NB4 (cell line): Measurements from ENCODE around the gene TMPRSS13.
"Not testable (repeated sequence)": the region's sequence is repeated elsewhere in the genome, so short reads cannot be mapped to it uniquely, and the experiment has no call there.

Source experiments
- DNase-seq: peaks from one replicate; pipeline ENCODE4 v3.0.0; 2010; ENCODE audit warnings: low read depth
- H3K4me3 ChIP-seq: one replicate; pipeline ENCODE4 v1.5.1; 2011; ENCODE audit warnings: mild to moderate bottlenecking, low read depth, low read length, moderate library complexity
- MYC ChIP-seq: IDR thresholded peaks from 2 replicates; pipeline ENCODE4 v1.6.1; 2011; ENCODE audit warnings: low read depth, low read length
- POLR2A ChIP-seq: IDR thresholded peaks from 2 replicates; pipeline ENCODE4 v1.6.1; 2011; ENCODE audit warnings: mild to moderate bottlenecking; ENCODE audit not compliant: insufficient read length; ENCODE audit errors: extremely low read depth
- TF ChIP-seq, protein P1 (sequence below): IDR thresholded peaks from 2 replicates; pipeline ENCODE4 v1.6.1; 2011; ENCODE audit warnings: low read depth, low read length
- TF ChIP-seq, protein P2 (sequence below): IDR thresholded peaks from one replicate; pipeline ENCODE4 v1.5.1; 2012; ENCODE audit warnings: low read depth, low read length

Gene TMPRSS13

DNA sequence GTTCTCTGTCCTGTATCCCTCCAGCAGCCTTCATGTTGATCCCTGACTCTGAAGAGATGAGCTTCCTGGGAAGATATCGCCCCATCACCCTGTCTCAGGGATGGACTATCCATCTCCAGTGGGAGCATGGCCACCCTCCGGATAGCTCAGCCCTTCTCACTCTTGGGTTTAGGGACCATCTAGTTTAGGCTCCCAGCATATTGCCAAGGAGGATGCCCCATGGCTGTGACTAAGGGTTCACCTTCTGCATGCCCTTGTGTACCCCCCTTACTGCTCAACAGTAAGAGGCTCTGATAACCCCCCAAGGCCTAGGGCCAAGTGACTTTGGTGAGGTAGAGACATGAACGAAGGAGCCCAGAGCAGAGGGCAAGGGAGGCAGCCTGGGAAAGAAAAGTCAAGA, 1.3 kb downstream of the TMPRSS13 start:
- TF ChIP-seq, protein P1, sequence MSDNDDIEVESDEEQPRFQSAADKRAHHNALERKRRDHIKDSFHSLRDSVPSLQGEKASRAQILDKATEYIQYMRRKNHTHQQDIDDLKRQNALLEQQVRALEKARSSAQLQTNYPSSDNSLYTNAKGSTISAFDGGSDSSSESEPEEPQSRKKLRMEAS: no peak
- TF ChIP-seq MYC: no peak
- TF ChIP-seq POLR2A: no peak
- TF ChIP-seq, protein P2, sequence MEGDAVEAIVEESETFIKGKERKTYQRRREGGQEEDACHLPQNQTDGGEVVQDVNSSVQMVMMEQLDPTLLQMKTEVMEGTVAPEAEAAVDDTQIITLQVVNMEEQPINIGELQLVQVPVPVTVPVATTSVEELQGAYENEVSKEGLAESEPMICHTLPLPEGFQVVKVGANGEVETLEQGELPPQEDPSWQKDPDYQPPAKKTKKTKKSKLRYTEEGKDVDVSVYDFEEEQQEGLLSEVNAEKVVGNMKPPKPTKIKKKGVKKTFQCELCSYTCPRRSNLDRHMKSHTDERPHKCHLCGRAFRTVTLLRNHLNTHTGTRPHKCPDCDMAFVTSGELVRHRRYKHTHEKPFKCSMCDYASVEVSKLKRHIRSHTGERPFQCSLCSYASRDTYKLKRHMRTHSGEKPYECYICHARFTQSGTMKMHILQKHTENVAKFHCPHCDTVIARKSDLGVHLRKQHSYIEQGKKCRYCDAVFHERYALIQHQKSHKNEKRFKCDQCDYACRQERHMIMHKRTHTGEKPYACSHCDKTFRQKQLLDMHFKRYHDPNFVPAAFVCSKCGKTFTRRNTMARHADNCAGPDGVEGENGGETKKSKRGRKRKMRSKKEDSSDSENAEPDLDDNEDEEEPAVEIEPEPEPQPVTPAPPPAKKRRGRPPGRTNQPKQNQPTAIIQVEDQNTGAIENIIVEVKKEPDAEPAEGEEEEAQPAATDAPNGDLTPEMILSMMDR: no peak
- no peak overlapping the region for H3K4me3 ChIP-seq
- no peak for DNase-seq

DNA sequence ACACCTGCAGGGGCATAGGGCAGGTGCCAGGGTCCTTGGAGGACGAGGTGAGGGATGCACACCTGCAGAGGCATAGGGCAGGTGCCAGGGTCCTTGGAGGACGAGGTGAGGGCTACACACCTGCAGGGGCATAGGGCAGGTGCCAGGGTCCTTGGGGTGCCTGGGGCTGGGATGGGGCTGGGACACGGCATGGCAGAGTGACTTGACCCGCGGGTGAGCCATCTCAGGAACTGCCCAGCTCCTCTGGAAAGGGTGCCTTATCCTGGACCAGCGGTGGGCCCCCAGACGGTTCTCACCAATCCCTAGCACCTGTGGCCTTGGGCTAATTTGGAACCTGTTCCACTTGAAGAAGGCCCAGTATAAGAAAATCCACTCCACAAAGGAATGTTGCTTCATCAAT, 3.0 kb downstream of the TMPRSS13 start:
- not testable (repeated sequence) for H3K4me3 ChIP-seq, DNase-seq

DNA sequence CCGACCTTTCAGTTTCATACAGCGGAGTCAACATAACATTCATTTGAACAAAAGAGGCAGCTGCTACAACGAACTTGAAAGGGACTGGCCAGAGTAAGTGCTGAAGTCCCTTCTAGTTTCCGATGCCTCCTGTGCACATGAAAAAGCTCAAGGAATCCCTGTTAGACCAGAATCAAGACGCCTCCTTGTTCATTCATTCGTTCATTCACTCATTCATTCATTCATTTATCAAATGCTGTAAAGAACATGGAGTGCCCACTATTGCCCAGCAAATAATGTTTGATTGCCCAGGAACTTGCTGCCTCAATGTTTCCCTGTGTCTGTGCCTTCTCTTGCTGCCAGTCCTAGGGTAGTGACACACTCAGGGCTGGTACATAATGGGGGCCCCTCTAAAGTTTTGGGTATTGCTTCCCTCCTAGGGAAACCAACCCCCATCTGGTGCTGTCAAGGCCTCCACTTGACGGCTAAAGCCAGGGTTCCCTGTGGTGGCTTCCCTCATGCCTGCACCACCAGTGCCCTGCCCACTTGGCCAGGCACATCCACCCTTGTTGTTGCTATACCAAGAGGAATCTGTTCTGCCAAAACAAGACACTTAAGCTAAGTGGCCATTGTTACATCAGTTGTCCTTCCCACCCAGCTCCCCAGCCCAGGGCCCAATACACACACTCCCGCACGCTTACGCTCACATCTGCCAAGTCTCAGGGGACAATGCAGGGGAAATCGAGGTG, 3.8 kb downstream of the TMPRSS13 start:
- H3K4me3 ChIP-seq: no peak overlapping the region
- DNase-seq: no peak
- TF ChIP-seq, protein P1: no peak
- TF ChIP-seq, protein P2: no peak
- TF ChIP-seq POLR2A: no peak
- TF ChIP-seq MYC: no peak

DNA sequence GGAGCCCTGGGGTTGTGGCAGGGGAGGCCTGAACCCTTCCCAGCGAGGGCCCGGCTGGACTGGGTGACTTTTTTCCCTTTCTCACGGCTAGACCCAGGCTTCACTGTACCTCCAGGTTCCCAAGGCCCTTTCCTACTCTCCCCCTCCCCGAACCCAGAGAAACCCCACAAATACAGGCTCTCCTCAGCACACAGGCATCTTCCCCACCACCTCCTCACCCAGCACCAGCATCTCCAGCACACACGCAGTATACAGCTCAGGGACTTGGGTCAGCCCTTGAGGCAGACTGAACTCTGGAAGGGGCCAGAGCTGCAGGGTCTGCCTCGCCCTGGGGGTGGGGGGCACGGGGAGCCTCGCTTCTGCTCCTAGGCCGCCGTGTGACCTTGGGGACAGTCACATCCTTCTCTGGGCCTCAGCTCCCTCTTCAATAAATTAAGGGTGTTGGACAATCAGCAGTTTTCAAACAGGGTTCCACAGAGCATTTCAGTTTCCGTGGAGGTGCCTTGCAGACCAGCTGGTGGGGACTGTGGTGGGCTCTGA, 4.5 kb downstream of the TMPRSS13 start:
- H3K4me3 ChIP-seq: no peak overlapping the region
- no peak for DNase-seq
- TF ChIP-seq POLR2A (no peak), MYC (no peak)
- TF ChIP-seq, protein P1: no peak
- TF ChIP-seq, protein P2: no peak

DNA sequence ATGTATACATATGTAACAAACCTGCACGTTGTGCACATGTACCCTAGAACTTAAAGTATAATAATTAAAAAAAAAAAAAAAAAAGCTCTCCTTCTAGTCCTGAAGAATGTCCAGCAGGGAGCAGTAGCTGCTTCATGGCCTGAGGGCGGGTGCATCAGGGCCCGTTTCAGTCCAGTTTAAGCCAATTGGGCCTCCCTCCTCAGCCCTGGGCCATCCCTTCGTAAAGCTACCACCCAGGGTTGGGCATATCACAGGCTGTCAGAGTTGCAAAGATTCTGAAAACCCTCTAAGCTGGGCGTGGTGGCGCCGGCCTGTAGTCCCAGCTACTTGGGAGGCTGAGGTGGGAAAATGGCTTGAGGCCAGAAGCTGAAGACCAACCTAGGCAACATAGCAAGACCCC, 5.4 kb downstream of the TMPRSS13 start:
- H3K4me3 ChIP-seq: no peak overlapping the region
- TF ChIP-seq, protein P1: no peak
- TF ChIP-seq, protein P2: no peak
- TF ChIP-seq POLR2A (no peak), MYC (no peak)
- no peak for DNase-seq

DNA sequence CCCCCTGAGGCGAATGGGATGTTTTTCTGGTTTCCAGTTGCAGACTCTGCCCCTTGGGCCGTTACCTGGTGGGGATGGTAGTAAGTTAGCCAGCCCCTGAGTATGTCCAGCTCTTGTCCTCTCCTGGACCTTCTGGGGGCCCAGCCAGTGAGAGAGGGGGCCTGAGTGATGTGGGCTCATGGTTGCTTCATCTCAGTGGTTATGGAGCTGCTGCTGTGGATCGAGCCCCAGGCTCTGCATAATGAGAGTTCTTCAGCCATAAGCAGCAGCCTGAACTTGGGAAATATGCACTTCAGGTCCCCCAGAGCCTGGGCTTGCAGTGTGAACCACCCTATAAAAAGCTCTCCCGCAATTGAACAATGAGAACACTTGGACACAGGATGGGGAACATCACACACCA, 5.9 kb downstream of the TMPRSS13 start:
- no peak for DNase-seq
- H3K4me3 ChIP-seq: no peak overlapping the region
- TF ChIP-seq MYC (no peak), POLR2A (no peak)
- TF ChIP-seq, protein P1: no peak
- TF ChIP-seq, protein P2: no peak
